GM12864 (cell line): ENCODE measurements around the gene PDE8B.

Experiments used
- DNase-seq: peaks from one replicate; pipeline ENCODE4 v3.0.0-alpha.2; 2011; ENCODE audit warnings: low read depth
- H3K4me3 ChIP-seq: 2 replicates; pipeline ENCODE4 v1.5.1; 2011; ENCODE audit warnings: mild to moderate bottlenecking, low read depth, low read length, control low read depth
- TF ChIP-seq, protein P1 (sequence below): IDR thresholded peaks from 2 replicates; pipeline ENCODE4 v1.5.1; 2011; ENCODE audit warnings: low read depth, mild to moderate bottlenecking, moderate library complexity, low read length, control low read depth, inconsistent platforms; ENCODE audit errors: missing control alignments

PDE8B gene

DNA sequence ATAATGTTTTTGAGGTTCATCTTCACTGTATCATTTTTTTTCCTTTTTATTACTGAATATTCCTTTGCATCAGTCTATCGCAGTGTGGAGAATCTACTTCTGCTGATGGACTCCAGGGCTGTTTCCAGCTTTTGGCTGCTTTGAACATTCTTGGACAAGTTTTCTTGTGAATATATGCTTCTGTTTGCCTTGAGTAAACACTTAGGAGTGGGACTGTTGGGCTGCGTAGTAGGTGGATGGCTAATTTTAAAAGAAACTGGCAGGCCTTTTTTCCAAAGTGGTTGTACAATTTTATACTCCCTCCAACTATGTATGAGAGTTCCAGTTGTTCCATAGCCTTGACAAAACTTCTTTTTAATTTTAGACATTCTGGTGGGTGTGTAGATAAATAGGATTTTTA lies 179.3 kb downstream of the PDE8B start:
- DNase-seq, result no peak
- no peak overlapping the region for H3K4me3 ChIP-seq
- TF ChIP-seq, protein P1, sequence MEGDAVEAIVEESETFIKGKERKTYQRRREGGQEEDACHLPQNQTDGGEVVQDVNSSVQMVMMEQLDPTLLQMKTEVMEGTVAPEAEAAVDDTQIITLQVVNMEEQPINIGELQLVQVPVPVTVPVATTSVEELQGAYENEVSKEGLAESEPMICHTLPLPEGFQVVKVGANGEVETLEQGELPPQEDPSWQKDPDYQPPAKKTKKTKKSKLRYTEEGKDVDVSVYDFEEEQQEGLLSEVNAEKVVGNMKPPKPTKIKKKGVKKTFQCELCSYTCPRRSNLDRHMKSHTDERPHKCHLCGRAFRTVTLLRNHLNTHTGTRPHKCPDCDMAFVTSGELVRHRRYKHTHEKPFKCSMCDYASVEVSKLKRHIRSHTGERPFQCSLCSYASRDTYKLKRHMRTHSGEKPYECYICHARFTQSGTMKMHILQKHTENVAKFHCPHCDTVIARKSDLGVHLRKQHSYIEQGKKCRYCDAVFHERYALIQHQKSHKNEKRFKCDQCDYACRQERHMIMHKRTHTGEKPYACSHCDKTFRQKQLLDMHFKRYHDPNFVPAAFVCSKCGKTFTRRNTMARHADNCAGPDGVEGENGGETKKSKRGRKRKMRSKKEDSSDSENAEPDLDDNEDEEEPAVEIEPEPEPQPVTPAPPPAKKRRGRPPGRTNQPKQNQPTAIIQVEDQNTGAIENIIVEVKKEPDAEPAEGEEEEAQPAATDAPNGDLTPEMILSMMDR, result no peak

DNA sequence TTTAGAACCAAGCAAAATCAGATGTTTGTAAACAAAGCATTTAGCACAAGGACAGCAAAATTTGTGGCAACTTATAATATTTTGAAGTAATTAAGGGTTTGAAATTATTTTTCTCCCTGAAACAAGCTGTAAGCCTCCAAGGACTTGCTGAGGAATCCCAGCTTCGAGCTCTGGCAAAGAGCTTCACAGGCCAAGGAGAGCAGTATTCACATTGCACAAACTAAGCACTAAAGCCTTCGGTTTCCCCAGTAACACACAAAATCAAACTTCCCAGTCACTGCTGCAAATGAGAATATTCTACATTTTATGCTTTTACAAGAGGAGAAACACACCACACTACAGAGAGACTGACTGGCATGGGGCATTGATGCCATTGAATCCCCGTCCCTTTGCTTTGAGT lies 179.7 kb downstream of the PDE8B start:
- no peak overlapping the region for H3K4me3 ChIP-seq
- DNase-seq, result no peak
- TF ChIP-seq, protein P1, result no peak

GRCh38 chr5:77390795-77391194 lies 180.3 kb downstream of the PDE8B start:
- TF ChIP-seq, protein P1, result no peak
- H3K4me3 ChIP-seq, result no peak overlapping the region
- DNase-seq, result no peak

DNA sequence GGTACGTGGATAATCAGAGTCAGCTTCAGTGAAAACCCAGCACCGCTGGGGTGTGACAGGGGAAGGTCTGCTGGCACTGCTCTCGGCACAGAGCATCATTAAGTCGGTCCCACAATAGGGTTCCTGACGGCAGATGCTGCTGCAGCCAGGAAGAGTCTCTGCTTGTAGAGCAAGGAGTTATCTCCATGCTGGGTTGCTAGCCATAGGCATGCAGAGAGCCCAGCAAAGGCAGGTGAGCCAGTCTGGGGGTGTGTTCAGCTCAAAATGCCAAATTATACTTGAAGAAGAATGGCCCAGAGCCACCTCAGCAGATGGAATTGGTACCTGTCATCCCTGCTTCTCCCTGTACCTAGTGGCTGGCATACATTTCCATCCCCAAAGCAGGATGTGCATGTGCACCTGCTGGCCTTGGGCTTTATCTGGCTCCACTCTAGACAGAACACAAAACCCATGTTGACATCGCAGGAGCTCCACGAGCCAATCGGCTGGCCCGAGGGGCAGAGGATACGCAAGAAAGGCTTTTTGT lies 180.8 kb downstream of the PDE8B start:
- TF ChIP-seq, protein P1, result no peak
- no peak for DNase-seq
- no peak overlapping the region for H3K4me3 ChIP-seq

DNA sequence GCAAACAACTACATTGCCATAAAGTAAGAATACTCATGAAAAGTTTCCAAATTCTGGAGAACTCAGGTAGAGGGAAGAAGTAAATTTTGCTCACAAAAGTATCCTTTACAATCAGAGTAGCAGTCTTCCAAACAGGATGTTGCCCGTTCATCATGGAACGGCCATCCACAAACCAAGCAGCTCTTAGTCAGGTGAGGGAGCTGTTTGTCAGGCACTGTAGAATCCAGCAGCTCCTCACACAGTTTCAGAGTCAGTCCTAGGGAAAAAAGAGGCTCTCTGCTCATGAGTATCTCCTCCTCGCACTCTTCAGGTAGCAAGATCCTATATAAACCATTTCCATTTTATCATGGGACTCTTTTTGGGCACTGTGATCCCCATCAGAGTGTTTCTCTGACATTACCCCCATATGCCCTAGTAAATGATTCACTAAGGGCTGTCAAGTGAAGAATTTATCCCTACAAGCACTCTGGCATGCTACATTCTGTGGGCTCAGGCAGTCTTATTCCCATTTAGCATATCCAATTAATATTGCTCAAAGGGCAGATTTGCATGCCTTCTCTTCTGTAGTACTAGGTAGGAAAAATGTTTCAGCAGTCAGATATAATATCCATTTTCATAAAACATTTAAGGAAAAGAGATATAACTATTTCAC lies 183.7 kb downstream of the PDE8B start:
- TF ChIP-seq, protein P1, result no peak
- DNase-seq, result no peak
- no peak overlapping the region for H3K4me3 ChIP-seq

DNA sequence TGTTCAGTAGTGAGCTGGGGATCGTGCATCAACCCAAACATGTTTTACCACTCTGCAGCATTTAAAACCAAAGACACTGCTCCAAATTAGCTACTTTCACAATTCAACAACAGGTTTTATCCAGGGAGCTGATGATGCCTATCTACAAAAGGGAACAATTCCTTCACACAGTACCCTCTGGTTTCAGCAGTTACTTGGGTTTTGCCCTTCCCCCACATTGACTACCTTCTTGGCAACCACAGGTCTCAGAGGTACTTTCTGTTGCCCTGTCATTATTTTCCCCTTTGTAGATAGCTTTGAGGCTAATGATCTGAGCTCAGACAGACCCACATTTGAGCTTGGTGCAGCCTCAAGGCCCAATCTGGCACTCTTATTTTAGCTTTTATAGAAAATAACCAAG lies 185.5 kb downstream of the PDE8B start:
- TF ChIP-seq, protein P1, result no peak
- DNase-seq, result no peak
- no peak overlapping the region for H3K4me3 ChIP-seq
